PFSK-1 (cell line): ENCODE data around the gene AMPD3.

Experiments
- POLR2AphosphoS5 ChIP-seq: IDR thresholded peaks from 2 replicates; pipeline ENCODE4 v1.6.1; 2012; ENCODE audit warnings: low read depth, mild to moderate bottlenecking, control low read depth, low read length, moderate library complexity
- TF ChIP-seq, protein P1 (sequence below), 2 experiments: IDR thresholded peaks; 2 replicates each; pipeline versions ENCODE4 v1.6.1 to v1.8.0; 2011 to 2012; ENCODE audit warnings: low read depth in 2 of 2, low read length in 2 of 2, control low read depth in 1 of 2, inconsistent platforms in 1 of 2, mild to moderate bottlenecking in 1 of 2, moderate library complexity in 1 of 2; ENCODE audit not compliant: insufficient read depth in 1 of 2

DNA sequence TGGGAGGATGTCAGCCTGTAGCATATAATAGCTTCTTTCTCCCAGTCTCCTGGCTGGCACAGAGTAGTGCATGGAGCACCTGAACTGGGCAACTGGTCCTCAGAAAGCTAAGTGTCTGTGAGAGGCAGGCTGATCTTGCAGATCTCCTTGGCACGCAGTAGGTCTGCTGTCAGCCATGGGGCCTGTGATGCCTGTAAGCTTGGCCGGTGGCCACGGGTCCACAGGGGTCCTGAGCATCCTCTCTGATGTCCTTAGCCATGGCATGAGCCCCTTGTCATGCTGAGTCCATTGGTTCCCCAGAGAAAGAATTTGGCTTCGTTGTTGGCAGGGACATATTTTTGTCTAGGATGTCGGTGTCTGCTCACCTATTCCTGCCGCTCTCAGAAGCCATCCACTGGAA is 25.0 kb downstream of the AMPD3 start:
- TF ChIP-seq, protein P1, sequence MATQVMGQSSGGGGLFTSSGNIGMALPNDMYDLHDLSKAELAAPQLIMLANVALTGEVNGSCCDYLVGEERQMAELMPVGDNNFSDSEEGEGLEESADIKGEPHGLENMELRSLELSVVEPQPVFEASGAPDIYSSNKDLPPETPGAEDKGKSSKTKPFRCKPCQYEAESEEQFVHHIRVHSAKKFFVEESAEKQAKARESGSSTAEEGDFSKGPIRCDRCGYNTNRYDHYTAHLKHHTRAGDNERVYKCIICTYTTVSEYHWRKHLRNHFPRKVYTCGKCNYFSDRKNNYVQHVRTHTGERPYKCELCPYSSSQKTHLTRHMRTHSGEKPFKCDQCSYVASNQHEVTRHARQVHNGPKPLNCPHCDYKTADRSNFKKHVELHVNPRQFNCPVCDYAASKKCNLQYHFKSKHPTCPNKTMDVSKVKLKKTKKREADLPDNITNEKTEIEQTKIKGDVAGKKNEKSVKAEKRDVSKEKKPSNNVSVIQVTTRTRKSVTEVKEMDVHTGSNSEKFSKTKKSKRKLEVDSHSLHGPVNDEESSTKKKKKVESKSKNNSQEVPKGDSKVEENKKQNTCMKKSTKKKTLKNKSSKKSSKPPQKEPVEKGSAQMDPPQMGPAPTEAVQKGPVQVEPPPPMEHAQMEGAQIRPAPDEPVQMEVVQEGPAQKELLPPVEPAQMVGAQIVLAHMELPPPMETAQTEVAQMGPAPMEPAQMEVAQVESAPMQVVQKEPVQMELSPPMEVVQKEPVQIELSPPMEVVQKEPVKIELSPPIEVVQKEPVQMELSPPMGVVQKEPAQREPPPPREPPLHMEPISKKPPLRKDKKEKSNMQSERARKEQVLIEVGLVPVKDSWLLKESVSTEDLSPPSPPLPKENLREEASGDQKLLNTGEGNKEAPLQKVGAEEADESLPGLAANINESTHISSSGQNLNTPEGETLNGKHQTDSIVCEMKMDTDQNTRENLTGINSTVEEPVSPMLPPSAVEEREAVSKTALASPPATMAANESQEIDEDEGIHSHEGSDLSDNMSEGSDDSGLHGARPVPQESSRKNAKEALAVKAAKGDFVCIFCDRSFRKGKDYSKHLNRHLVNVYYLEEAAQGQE (IDR thresholded peaks at IDR 0.05; ENCODE audit: insufficient read depth in 1 of 2, low read depth in 2 of 2, low read length in 2 of 2): no peak
- TF ChIP-seq POLR2AphosphoS5: no peak
